HepG2 (cell line): Measurements from ENCODE around the gene SCGB1C1. TPM values are rescaled to one million over a fixed set of nuclear protein-coding genes. Genes with fewer than 3 reads are reported as not detected.

ENCODE experiments used
- ARID5B ChIP-seq: IDR thresholded peaks from 2 replicates; pipeline ENCODE4 v1.4.0; 2020; ENCODE audit warnings: mild to moderate bottlenecking, missing genetic modification reagents
- CREB1 ChIP-seq, 2 experiments: fragments of 450-650 bp in 1 of 2; IDR thresholded peaks; 2 replicates each; pipeline ENCODE4 v1.6.1; 2016 to 2017; ENCODE audit warnings: control low read depth in 1 of 2, mild to moderate bottlenecking in 1 of 2, missing compliant biosample characterization in 1 of 2, missing genetic modification characterization in 1 of 2
- FOXC1 ChIP-seq: sonication (generic); formaldehyde crosslinking; IDR thresholded peaks from 2 replicates; pipeline ENCODE4 v1.8.0; 2022; ENCODE audit warnings: mild to moderate bottlenecking, missing genetic modification reagents, borderline replicate concordance
- FOXO1 ChIP-seq: sonication (generic); formaldehyde crosslinking; IDR thresholded peaks from 2 replicates; pipeline ENCODE4 v1.4.0; 2020; ENCODE audit warnings: missing genetic modification reagents
- HDAC6 ChIP-seq: fragments of 200-600 bp; sonication (generic); IDR thresholded peaks from 2 replicates; pipeline ENCODE4 v1.7.0; 2017; ENCODE audit warnings: mild to moderate bottlenecking, antibody characterized with exemption, low read length, low read depth
- HNRNPH1 ChIP-seq: fragments of 200-400 bp; formaldehyde crosslinking; optimal IDR thresholded peaks from 2 replicates; pipeline ENCODE3; 2017; ENCODE audit warnings: mild to moderate bottlenecking, low read depth, low read length
- IRX3 ChIP-seq: sonication (generic); formaldehyde crosslinking; IDR thresholded peaks from 2 replicates; pipeline ENCODE4 v1.8.1; 2023; ENCODE audit warnings: mild to moderate bottlenecking, low read depth, missing genetic modification reagents, borderline replicate concordance
- MLXIP ChIP-seq: sonication (generic); formaldehyde crosslinking; IDR thresholded peaks from 2 replicates; pipeline ENCODE4 v1.9.0; 2021; ENCODE audit warnings: missing genetic modification reagents, borderline replicate concordance
- NR2C2 ChIP-seq: sonication (generic); formaldehyde crosslinking; IDR thresholded peaks from 2 replicates; pipeline ENCODE4 v1.4.0; 2020; ENCODE audit warnings: missing genetic modification reagents, mild to moderate bottlenecking, moderate library complexity, borderline replicate concordance
- TERF1 ChIP-seq: sonication (generic); formaldehyde crosslinking; IDR thresholded peaks from 2 replicates; pipeline ENCODE4 v1.8.0; 2022; ENCODE audit warnings: mild to moderate bottlenecking, missing genetic modification reagents, moderate library complexity
- THYN1 ChIP-seq: sonication (generic); formaldehyde crosslinking; IDR thresholded peaks from 2 replicates; pipeline ENCODE4 v1.8.1; 2023; ENCODE audit warnings: low read depth, mild to moderate bottlenecking, moderate library complexity, missing genetic modification reagents, borderline replicate concordance
- U2AF1 ChIP-seq: fragments of 200-400 bp; formaldehyde crosslinking; optimal IDR thresholded peaks from 2 replicates; pipeline ENCODE3; 2017; ENCODE audit warnings: mild to moderate bottlenecking, low read depth, low read length
- ZBTB7B ChIP-seq: sonication (generic); formaldehyde crosslinking; IDR thresholded peaks from 2 replicates; pipeline ENCODE4 v1.4.0; 2020; ENCODE audit warnings: missing genetic modification reagents
- ZNF143 ChIP-seq: sonication (generic); formaldehyde crosslinking; IDR thresholded peaks from 2 replicates; pipeline ENCODE4 v1.4.0; 2020; ENCODE audit warnings: missing genetic modification reagents
- ZNF34 ChIP-seq: sonication (generic); formaldehyde crosslinking; IDR thresholded peaks from 2 replicates; pipeline ENCODE4 v1.4.0; 2020; ENCODE audit warnings: mild to moderate bottlenecking, missing genetic modification reagents, borderline replicate concordance
- ZNF563 ChIP-seq: sonication (generic); formaldehyde crosslinking; IDR thresholded peaks from 2 replicates; pipeline ENCODE4 v1.8.0; 2022; ENCODE audit warnings: mild to moderate bottlenecking, moderate library complexity, missing genetic modification reagents
- ZNF570 ChIP-seq: sonication (generic); formaldehyde crosslinking; IDR thresholded peaks from 2 replicates; pipeline ENCODE4 v1.4.0; 2020; ENCODE audit warnings: mild to moderate bottlenecking, missing genetic modification reagents, borderline replicate concordance
- ZNF724P ChIP-seq: sonication (generic); formaldehyde crosslinking; IDR thresholded peaks from 2 replicates; pipeline ENCODE4 v1.8.0; 2022; ENCODE audit warnings: missing genetic modification reagents, borderline replicate concordance
- polyA plus RNA-seq, 8 experiments: library from polyadenylated mRNA; depleted of rRNA in 3 of 8; stranded (reverse) in 7 of 8; unstranded in 1 of 8; fragments of >200 nt; fragmentation: Illumina TruSeq in 4 of 8; extraction: Trizol in 4 of 8; gene quantifications; 2 replicates each; pipeline versions ENCODE4 v1.2.1 to v1.2.3, GENCODE V29; 2011 to 2016; ENCODE audit warnings: low read depth in 4 of 8, missing spikeins in 1 of 8, mixed read lengths in 1 of 8; ENCODE audit not compliant: insufficient read depth in 1 of 8
- total RNA-seq, 5 experiments: library from RNA; depleted of rRNA; stranded (reverse); fragments of >200 nt; fragmentation: Illumina TruSeq; extraction: Trizol; gene quantifications; 2 replicates each; pipeline ENCODE4 v1.2.3, GENCODE V29; 2016; ENCODE audit warnings: low read depth in 1 of 5

The SCGB1C1 gene
- total and polyA plus RNA-seq, 2 of the 13 experiments (the other 11 are each of a cell fraction or from before 2014, with no cell fraction given): not detected

- no peak for TF ChIP-seq THYN1 (CRISPR knock-in tag)
- no peak; the same call in 1 of the 2 replicates for TF ChIP-seq ZNF724P
- TF ChIP-seq HNRNPH1: no peak
- no peak for TF ChIP-seq HDAC6
- TF ChIP-seq FOXC1 (CRISPR knock-in tag): no peak
- TF ChIP-seq NR2C2 (CRISPR knock-in tag): peak; percentile 88
- TF ChIP-seq CREB1 (IDR thresholded peaks at IDR 0.05): no peak
- peak; percentile 58; the same call in 1 of the 2 replicates for TF ChIP-seq CREB1 (CRISPR knock-in tag; IDR thresholded peaks at IDR 0.05)
- TF ChIP-seq ZNF570 (CRISPR knock-in tag): no peak
- TF ChIP-seq ARID5B: no peak
- peak; percentile 72 for TF ChIP-seq U2AF1
- no peak for TF ChIP-seq ZNF563
- no peak for TF ChIP-seq ZNF34 (CRISPR knock-in tag)
- no peak for TF ChIP-seq MLXIP
- no peak for TF ChIP-seq FOXO1 (CRISPR knock-in tag)
- TF ChIP-seq ZBTB7B: no peak
- TF ChIP-seq IRX3 (CRISPR knock-in tag): no peak
- no peak for TF ChIP-seq TERF1
- peak; percentile 93 for TF ChIP-seq ZNF143 (CRISPR knock-in tag)
Measured at GRCh38 chr11:236774-237767, 44.2 kb downstream of the SCGB1C1 start, which contains the start of gene PSMD13 (continued).
